ENCODE data around the gene CXCL13. TPM values are rescaled to one million over a fixed set of nuclear protein-coding genes. Genes with fewer than 3 reads are reported as not detected.

The CXCL13 gene
- total and polyA plus RNA-seq, 2 of the 13 experiments (the other 11 are each of a cell fraction or from before 2014, with no cell fraction given): not detected

GRCh38 chr4:77578145-77578544, 27.5 kb upstream of the CXCL13 start:
- WGBS (ENCODE audit: low lambda C conversion rate): 0% methylated on average over 2 of the region's 2 CpGs
- no peaks in the 10 kb centered on the region for H3K36me3 ChIP-seq (replicated peaks in 1 of 2; ENCODE audit: control insufficient read depth in 1 of 2, insufficient read depth in 2 of 2, low read length in 2 of 2)
- intact Hi-C loops (cut with micrococcal nuclease; ENCODE audit: unreplicated experiment): no loop called here
- no peak overlapping the region for H2AFZ ChIP-seq (ENCODE audit: low read length)
- CTCF ChIA-PET (ENCODE audit: low intra/inter-chr PET ratio, low total read pairs): no interaction called here
- no peak overlapping the region for H3K4me3 ChIP-seq (replicated peaks in 1 of 3; ENCODE audit: insufficient read depth in 1 of 3, low read depth in 2 of 3, low read length in 3 of 3)
- H3K9me3 ChIP-seq (ENCODE audit: low read length): no peaks in the 10 kb centered on the region
- no TSS peak for BruUV-seq (replicated peaks)
- no peak overlapping the region for H3K27ac ChIP-seq (ENCODE audit: extremely low read length, insufficient read depth, low read length)
- in situ Hi-C loops (cut with HindIII; ENCODE audit: extremely low pct_ligation_motif_present, low pct_unique_long_range_greater_than_20kb): no loop called here
- DNase-seq (ENCODE audit: low spot score) (no peak), FAIRE-seq (no peak), ATAC-seq (no peak)
- no peak overlapping the region for H3K4me2 ChIP-seq (ENCODE audit: low read depth, low read length)
- no peak overlapping the region for H3K9ac ChIP-seq (ENCODE audit: insufficient read depth, low read depth, low read length)
- H3K27me3 ChIP-seq (ENCODE audit: control insufficient read depth in 1 of 2, insufficient read depth in 2 of 2, low read length in 2 of 2): peaks cover 1 to 4% of the 10 kb centered on the region in 2 experiments; a peak in 1 of 5 replicates
- H4K20me1 ChIP-seq (ENCODE audit: insufficient read depth, low read length): no peaks in the 10 kb centered on the region
- POLR2A ChIA-PET: no interaction called here
- H3K79me2 ChIP-seq (ENCODE audit: insufficient read depth, low read length): no peaks in the 10 kb centered on the region
- H3K4me1 ChIP-seq (ENCODE audit: insufficient read depth, low read length): no peaks in the 10 kb centered on the region
- TF ChIP-seq ZNF292 (CRISPR knock-in tag; IDR thresholded peaks at IDR 0.05; ENCODE audit: borderline replicate concordance, low read depth) (no peak), TCF7 (IDR thresholded peaks at IDR 0.05; ENCODE audit: low read depth) (no peak), AGO2 (optimal IDR thresholded peaks at IDR 0.05; ENCODE audit: low read depth, low read length) (no peak), CHCHD3 (CRISPR knock-in tag; IDR thresholded peaks at IDR 0.05) (no peak), ZNF766 (CRISPR knock-in tag; IDR thresholded peaks at IDR 0.05; ENCODE audit: borderline replicate concordance) (no peak), SMAD3 (CRISPR knock-in tag; IDR thresholded peaks at IDR 0.05) (no peak), NFE2L2 (IDR thresholded peaks at IDR 0.05; ENCODE audit: low read length) (no peak), ZNF800 (CRISPR knock-in tag; IDR thresholded peaks at IDR 0.05) (no peak), ZNF432 (CRISPR knock-in tag; IDR thresholded peaks at IDR 0.05; ENCODE audit: borderline replicate concordance) (no peak), ZNF672 (CRISPR knock-in tag; IDR thresholded peaks at IDR 0.05) (no peak), KLF15 (CRISPR knock-in tag; IDR thresholded peaks at IDR 0.05; ENCODE audit: borderline replicate concordance) (no peak), ERF (CRISPR knock-in tag; IDR thresholded peaks at IDR 0.05) (no peak), ESRRA (CRISPR knock-in tag; IDR thresholded peaks at IDR 0.05; ENCODE audit: low read depth) (no peak), DBP (CRISPR knock-in tag; IDR thresholded peaks at IDR 0.05; ENCODE audit: not compliant biosample characterization) (no peak), BHLHE40 (IDR thresholded peaks at IDR 0.05; ENCODE audit: low read length) (no peak), ZNF121 (CRISPR knock-in tag; IDR thresholded peaks at IDR 0.05) (no peak), JDP2 (CRISPR knock-in tag; IDR thresholded peaks at IDR 0.05; ENCODE audit: borderline replicate concordance) (no peak)
- TF ChIP-seq, protein P1, sequence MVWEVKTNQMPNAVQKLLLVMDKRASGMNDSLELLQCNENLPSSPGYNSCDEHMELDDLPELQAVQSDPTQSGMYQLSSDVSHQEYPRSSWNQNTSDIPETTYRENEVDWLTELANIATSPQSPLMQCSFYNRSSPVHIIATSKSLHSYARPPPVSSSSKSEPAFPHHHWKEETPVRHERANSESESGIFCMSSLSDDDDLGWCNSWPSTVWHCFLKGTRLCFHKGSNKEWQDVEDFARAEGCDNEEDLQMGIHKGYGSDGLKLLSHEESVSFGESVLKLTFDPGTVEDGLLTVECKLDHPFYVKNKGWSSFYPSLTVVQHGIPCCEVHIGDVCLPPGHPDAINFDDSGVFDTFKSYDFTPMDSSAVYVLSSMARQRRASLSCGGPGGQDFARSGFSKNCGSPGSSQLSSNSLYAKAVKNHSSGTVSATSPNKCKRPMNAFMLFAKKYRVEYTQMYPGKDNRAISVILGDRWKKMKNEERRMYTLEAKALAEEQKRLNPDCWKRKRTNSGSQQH (CRISPR knock-in tag; IDR thresholded peaks at IDR 0.05; ENCODE audit: low read depth): no peak
